ENCODE measurements around the gene KCNJ15.

The KCNJ15 gene

DNA sequence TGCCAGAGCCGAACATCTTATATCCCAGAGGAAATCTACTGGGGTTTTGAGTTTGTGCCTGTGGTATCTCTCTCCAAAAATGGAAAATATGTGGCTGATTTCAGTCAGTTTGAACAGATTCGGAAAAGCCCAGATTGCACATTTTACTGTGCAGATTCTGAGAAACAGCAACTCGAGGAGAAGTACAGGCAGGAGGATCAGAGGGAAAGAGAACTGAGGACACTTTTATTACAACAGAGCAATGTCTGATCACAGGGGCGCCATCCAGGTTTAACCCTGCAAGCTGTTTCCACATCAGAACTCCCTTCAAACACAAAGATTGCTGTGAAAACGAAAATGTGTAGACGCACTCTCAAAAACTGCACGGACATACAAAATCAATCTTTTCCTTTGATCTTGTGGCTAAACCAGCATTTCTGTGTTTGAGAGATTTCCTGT is 43.4 kb downstream of the KCNJ15 start:
- no peak for FAIRE-seq
- TF ChIP-seq POLR2A (IDR thresholded peaks at IDR 0.05; ENCODE audit: low read depth, low read length) = no peak
- no peak for TF ChIP-seq POLR2AphosphoS5 (IDR thresholded peaks at IDR 0.05; ENCODE audit: low read depth, low read length)
- TF ChIP-seq TAF1 (IDR thresholded peaks at IDR 0.05; ENCODE audit: borderline replicate concordance, low read depth, low read length) = no peak
- no peak for DNase-seq (ENCODE audit: insufficient read length)

DNA sequence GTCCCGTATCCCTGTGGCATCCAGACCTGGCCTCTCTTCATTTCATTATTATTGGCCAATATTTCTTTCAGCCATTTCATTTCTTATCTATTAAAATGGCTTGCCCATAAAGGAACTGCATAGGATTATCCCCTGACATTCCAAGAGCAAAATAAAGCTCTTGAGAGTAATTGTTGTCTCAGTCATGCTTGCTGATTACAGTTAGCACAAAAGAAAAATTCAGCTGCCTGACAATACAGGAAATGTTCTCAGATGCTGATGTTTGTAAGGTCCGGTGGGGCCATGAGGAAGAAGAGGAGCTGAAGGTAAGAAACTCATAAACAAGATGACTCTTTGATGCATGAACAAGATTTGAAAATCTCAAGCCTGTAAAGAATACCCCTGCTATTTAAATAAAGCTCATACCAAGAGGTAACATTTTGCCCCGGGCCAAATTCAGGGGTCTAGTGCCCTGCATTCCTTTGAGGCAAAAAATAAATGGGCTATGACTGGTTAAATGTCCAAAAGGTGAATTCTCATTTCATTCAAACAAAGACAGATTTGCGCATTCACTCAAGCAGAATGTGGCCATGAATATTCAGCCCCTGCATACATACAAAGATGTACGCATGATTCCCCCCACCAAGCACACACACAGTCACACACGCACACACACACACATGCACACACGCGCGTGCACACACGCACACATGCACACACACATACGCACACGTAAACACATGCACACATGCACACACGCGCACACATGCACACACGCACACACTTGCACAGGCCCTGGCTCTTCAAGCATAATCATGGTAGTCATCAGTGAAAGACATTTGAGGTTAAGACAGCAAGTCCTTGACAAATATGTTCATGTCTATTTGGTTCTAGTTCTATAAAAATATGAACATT is 44.8 kb downstream of the KCNJ15 start:
- no peak for TF ChIP-seq POLR2AphosphoS5 (IDR thresholded peaks at IDR 0.05; ENCODE audit: low read depth, low read length)
- TF ChIP-seq TAF1 (IDR thresholded peaks at IDR 0.05; ENCODE audit: borderline replicate concordance, low read depth, low read length) = no peak
- no peak for TF ChIP-seq POLR2A (IDR thresholded peaks at IDR 0.05; ENCODE audit: low read depth, low read length)
- DNase-seq (ENCODE audit: insufficient read length) (no peak), FAIRE-seq (no peak)

DNA sequence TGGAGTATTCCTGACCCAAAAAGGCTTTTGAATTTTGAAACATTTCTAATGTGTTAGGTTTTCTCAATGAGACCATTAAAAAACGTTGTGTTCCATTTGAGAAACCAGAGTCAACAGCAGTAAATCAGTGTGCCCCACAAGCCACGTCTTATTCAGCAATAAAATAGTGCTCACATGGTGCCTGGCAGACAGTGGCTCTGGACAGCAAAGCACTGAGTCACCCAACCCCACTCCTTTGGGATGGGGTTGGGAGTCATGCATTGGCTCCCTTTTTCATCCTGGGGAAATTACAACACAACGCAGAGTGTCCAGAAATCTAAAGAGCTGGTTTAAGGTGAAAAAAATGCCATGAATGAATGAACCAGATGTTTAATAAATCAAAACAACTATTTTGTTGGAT is 46.5 kb downstream of the KCNJ15 start:
- FAIRE-seq (no peak), DNase-seq (ENCODE audit: insufficient read length) (no peak)
- no peak for TF ChIP-seq POLR2AphosphoS5 (IDR thresholded peaks at IDR 0.05; ENCODE audit: low read depth, low read length)
- TF ChIP-seq POLR2A (IDR thresholded peaks at IDR 0.05; ENCODE audit: low read depth, low read length) = no peak

DNA sequence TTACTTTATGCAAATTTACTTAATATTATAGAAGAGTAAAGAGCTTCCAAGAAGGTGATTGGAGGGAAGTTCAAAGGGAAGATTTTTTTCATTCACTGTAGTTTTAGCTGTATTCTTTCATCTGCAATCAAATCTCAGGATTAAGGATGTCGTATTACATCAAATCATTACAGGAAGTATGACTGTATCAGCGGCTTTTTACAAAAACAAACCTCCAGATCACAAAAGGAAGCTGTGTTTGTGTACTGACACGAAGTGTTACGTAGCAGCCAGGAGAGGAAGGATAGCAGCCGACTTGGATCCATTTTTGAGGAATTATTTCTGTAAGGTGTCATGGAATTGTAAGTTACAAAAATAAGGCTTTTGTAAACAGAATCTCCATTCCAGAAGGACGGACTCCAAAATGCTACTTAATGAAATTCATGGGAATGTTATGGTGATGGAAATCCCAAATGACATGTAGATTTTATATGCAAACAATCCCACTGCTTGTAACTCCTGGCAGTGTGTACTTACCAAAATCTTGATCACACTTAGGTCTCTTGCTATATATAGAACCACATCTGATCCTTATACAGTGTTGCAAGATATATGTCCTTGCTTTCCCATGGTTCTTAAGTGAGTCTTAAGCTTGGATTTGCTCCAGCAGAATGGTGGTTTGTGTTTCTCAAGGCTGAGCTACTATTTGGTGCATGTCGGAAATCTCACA is 49.8 kb downstream of the KCNJ15 start:
- TF ChIP-seq TAF1 (IDR thresholded peaks at IDR 0.05; ENCODE audit: borderline replicate concordance, low read depth, low read length) (no peak), POLR2A (IDR thresholded peaks at IDR 0.05; ENCODE audit: low read depth, low read length) (no peak), POLR2AphosphoS5 (IDR thresholded peaks at IDR 0.05; ENCODE audit: low read depth, low read length) (no peak)

DNA sequence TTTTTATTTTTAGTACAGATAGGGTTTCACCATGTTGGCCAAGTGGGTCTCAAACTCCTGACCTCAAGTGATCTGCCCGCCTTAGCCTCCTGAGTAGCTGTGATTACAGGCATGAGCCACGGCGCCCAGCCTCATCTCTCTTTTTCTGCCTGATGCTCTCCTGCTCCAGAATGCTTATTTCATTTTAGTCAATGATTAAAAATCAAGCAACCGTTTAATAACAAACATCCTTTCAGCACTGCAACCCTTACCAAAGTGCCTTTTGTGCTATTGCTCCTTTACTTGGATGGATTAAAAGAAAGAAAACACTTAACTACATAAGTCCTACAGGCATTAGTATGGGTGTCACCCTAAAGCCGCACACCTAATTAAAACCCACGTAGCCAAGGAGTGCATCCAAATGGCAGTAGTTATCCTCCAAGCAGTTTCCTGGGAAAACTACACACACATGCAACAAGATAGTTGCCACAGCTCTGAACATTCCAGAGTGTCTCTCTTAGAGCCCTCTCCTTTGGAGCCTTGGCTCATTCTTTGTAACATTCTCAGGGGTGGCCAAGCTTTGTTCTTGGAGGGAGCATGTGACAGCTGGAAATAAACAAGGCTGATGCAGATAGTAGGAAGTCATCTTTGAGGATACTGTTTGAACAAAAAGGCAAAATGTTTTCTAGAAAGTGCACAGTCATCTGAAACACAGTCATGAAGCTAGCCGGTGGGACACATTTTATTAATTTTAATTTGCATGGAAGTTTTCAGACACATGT is 51.2 kb downstream of the KCNJ15 start:
- FAIRE-seq (no peak), DNase-seq (ENCODE audit: insufficient read length) (no peak)
- no peak for TF ChIP-seq POLR2AphosphoS5 (IDR thresholded peaks at IDR 0.05; ENCODE audit: low read depth, low read length)
- TF ChIP-seq TAF1 (IDR thresholded peaks at IDR 0.05; ENCODE audit: borderline replicate concordance, low read depth, low read length) = no peak
- TF ChIP-seq POLR2A (IDR thresholded peaks at IDR 0.05; ENCODE audit: low read depth, low read length) = no peak

More for the DNA sequence above, 49.8 kb downstream of the KCNJ15 start:
- DNase-seq (ENCODE audit: insufficient read length) (no peak), FAIRE-seq (no peak)

DNA sequence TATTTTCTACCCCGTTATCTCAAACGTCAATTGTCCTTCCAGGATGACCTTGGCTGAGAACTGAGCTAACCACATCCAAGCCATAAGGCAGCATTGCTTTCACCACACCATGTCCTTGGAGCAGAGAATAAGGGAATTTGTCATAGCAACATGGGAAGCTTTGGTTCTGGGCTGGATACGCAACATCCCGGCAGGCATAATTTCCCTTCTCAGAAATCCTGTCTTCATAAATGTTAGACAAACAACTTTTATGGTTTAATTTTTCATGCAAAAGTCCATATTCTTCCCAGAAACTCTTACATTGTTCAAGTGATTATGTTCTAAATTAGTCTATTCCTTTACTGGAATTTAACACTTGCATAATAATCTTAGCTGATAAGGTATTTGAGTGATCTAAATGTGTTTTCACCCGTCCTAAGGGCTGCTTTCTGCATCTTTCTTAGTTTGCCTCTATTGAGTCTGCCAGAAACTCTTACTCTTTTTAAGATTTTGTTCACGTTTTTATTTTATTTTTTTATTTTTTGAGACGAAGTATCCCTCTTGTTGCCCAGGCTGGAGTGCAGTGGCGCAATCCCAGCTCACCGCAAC is 51.8 kb downstream of the KCNJ15 start:
- FAIRE-seq (no peak), DNase-seq (ENCODE audit: insufficient read length) (no peak)
- no peak for TF ChIP-seq POLR2A (IDR thresholded peaks at IDR 0.05; ENCODE audit: low read depth, low read length)
- no peak for TF ChIP-seq POLR2AphosphoS5 (IDR thresholded peaks at IDR 0.05; ENCODE audit: low read depth, low read length)
- TF ChIP-seq TAF1 (IDR thresholded peaks at IDR 0.05; ENCODE audit: borderline replicate concordance, low read depth, low read length) = no peak

DNA sequence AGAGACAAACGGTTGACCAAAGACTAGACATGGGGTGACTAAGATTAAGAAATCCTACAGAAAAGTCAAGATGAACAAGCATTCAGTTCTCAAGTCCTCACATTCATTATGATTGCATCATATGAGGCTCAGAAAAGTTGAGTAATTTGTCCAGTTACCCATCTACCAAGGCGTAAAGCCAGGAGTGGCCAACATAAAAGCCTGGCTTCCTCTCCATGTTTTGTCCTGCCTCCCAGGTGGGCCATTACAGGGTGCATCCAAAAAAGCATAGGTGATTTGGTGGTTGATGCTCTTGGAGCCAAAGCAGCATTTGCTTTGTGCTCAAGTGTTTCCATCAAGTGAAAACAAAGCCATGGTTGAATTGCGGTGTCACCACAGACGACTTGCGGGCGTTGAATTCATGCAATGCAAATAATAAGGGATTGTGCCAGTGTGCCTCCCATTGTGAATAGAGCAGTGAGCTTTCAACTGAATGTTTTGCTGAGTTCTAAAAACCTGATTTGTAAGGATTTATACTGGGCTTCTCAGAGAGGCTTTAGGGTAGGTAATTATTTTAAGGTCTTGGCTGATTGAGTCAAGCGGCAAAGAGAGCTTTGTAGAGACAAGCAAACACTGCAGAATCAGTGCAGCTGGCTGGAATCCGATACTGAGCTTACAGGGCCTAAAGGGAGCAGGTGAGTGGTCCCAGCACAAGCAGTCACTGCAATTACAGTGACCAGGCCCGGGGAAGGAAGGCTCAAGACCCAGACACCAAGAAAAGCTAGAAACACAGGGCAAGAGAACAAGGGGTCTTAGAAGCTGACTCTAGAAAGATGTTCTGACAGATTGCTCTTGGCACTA is 54.1 kb downstream of the KCNJ15 start:
- DNase-seq (ENCODE audit: insufficient read length) (no peak), FAIRE-seq (no peak)
- TF ChIP-seq POLR2AphosphoS5 (IDR thresholded peaks at IDR 0.05; ENCODE audit: low read depth, low read length) = no peak

DNA sequence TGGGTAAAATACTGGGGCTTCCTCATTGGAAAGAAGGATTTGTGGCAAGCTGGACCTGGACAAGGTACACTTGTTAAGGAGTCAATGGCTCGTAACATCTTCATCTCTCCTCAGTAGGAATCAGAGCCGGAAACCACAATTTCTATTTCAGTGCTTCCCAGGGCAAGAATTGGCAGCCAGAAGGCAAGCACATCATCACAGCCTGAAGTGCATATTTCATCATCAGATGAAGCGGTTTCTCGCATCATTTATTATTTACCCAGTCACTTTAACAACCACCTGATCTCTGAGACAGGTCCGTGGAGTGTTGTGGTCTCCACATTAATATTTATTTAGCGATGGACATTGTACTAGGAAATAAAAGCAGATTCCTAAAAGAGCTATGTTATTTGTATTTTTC is 55.0 kb downstream of the KCNJ15 start:
- no peak for DNase-seq (ENCODE audit: insufficient read length)
- no peak for TF ChIP-seq POLR2AphosphoS5 (IDR thresholded peaks at IDR 0.05; ENCODE audit: low read depth, low read length)
- no peak for FAIRE-seq

DNA sequence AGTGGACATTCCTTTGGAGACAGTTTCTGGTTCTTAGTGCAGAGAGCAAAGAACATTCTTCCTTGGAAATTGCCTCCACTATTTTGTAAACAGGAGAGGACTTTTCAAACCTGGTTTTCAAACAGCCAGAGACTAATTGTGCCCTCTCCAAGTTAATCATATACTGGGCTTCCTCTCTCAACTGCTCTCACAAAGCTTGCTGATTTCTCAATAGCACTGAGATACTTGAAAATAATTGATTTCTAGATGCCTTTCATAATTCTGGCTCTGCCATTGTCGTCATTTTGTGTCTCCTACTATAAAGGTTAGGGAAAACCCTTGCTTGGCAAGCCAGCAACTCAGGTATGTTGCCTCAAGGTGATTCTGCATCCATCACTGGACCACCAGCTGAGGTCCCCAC is 56.0 kb downstream of the KCNJ15 start:
- no peak for FAIRE-seq
- DNase-seq (ENCODE audit: insufficient read length) = no peak
- no peak for TF ChIP-seq POLR2AphosphoS5 (IDR thresholded peaks at IDR 0.05; ENCODE audit: low read depth, low read length)
- TF ChIP-seq POLR2A (IDR thresholded peaks at IDR 0.05; ENCODE audit: low read depth, low read length) = no peak
- no peak for TF ChIP-seq TAF1 (IDR thresholded peaks at IDR 0.05; ENCODE audit: borderline replicate concordance, low read depth, low read length)

DNA sequence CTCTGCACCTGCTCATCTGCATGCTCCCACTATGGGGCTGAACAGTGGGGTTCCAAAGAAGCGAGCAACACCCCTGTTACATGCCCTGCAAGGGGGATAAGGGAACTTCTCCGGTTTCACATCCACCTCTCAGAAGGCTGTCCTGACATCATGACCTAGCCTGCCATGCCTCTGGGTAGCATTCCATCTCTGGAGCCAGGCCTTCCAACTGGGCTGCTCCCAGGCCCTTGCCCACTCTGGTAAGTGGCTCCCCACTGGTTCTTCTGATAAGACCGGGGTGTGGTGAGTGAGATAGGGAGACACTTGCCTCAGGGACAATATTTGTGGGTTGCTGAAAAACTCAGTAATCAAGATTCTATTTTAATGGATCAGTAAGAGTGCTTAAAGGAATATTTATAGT is 57.8 kb downstream of the KCNJ15 start:
- TF ChIP-seq POLR2A (IDR thresholded peaks at IDR 0.05; ENCODE audit: low read depth, low read length) (no peak), TAF1 (IDR thresholded peaks at IDR 0.05; ENCODE audit: borderline replicate concordance, low read depth, low read length) (no peak), POLR2AphosphoS5 (IDR thresholded peaks at IDR 0.05; ENCODE audit: low read depth, low read length) (no peak)
- DNase-seq (ENCODE audit: insufficient read length) (no peak), FAIRE-seq (no peak)

DNA sequence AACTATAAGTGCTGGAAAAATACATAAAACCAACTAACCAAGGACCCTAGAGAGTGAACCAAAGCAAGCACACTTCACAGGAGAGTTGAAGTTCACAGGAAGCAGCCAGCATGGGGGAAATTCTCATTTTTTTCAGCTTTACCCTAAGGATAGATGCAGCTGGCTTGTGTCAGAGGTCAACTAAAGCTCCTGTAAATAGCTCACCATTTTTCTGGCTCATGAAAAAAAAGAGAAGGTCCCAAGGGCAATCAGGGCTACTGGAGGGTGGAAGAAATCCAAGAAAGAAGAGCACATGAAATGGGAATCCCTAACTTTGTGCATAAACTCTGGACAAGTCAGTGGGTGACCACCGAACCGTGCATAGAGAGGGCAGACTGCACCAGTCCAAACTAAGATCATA is 58.3 kb downstream of the KCNJ15 start:
- FAIRE-seq = no peak
- DNase-seq (ENCODE audit: insufficient read length) = no peak
- TF ChIP-seq POLR2AphosphoS5 (IDR thresholded peaks at IDR 0.05; ENCODE audit: low read depth, low read length) (no peak), POLR2A (IDR thresholded peaks at IDR 0.05; ENCODE audit: low read depth, low read length) (no peak), TAF1 (IDR thresholded peaks at IDR 0.05; ENCODE audit: borderline replicate concordance, low read depth, low read length) (no peak)
